Parathyroid adenoma (tissue), 2 donors: ENCODE data around the gene LRRTM4.
"Not testable (repeated sequence)": the region's sequence is repeated elsewhere in the genome, so short reads cannot be mapped to it uniquely, and the experiment has no call there.

ENCODE experiments used
- H2AFZ ChIP-seq: fragments of 300-600 bp; sonication (generic); one replicate; pipeline ENCODE4 v1.7.0; 2017; ENCODE audit warnings: antibody characterized with exemption, mild to moderate bottlenecking
- H3K27ac ChIP-seq: fragments of 300-600 bp; sonication (generic); one replicate; pipeline ENCODE4 v1.7.0; 2017
- H3K27me3 ChIP-seq: fragments of 300-600 bp; sonication (generic); one replicate; pipeline ENCODE4 v1.7.0; 2017; ENCODE audit warnings: low read length; ENCODE audit not compliant: control insufficient read depth, insufficient read depth
- H3K36me3 ChIP-seq: fragments of 300-600 bp; sonication (generic); one replicate; pipeline ENCODE4 v1.7.0; 2017; ENCODE audit warnings: low read length; ENCODE audit not compliant: control insufficient read depth, insufficient read depth
- H3K4me1 ChIP-seq: fragments of 300-600 bp; sonication (generic); one replicate; pipeline ENCODE4 v1.7.0; 2017; ENCODE audit warnings: control low read depth
- H3K4me2 ChIP-seq: fragments of 300-600 bp; sonication (generic); one replicate; pipeline ENCODE4 v1.7.0; 2017; ENCODE audit warnings: low read length
- H3K4me3 ChIP-seq: fragments of 300-600 bp; sonication (generic); one replicate; pipeline ENCODE4 v1.7.0; 2017; ENCODE audit warnings: low read depth, low read length
- H3K79me2 ChIP-seq: fragments of 300-600 bp; sonication (generic); one replicate; pipeline ENCODE4 v1.7.0; 2017; ENCODE audit warnings: control low read depth
- H3K9ac ChIP-seq: fragments of 300-600 bp; sonication (generic); one replicate; pipeline ENCODE4 v1.7.0; 2017; ENCODE audit warnings: mild to moderate bottlenecking
- H3K9me3 ChIP-seq: fragments of 300-600 bp; sonication (generic); one replicate; pipeline ENCODE4 v1.7.0; 2017; ENCODE audit warnings: low read length; ENCODE audit not compliant: control insufficient read depth
- CTCF ChIP-seq: fragments of 300-600 bp; sonication (generic); IDR thresholded peaks from one replicate; pipeline ENCODE4 v1.7.0; 2017; ENCODE audit warnings: antibody characterized with exemption, mild to moderate bottlenecking
- donor health status: primary hyperparathyroidism.

Gene LRRTM4

GRCh38 chr2:77101796-77102452, 420.3 kb downstream of the LRRTM4 start:
- no peak overlapping the region for H3K4me2 ChIP-seq
- H3K27ac ChIP-seq = no peak overlapping the region
- TF ChIP-seq CTCF = no peak
- H3K4me3 ChIP-seq = no peak overlapping the region
- no peak overlapping the region for H3K9ac ChIP-seq
- H2AFZ ChIP-seq = no peak overlapping the region
- H3K4me1 ChIP-seq = no peaks in the 10 kb centered on the region
- H3K27me3 ChIP-seq = no peaks in the 10 kb centered on the region
- H3K36me3 ChIP-seq = no peaks in the 10 kb centered on the region
- no peaks in the 10 kb centered on the region for H3K79me2 ChIP-seq
- H3K9me3 ChIP-seq = no peaks in the 10 kb centered on the region

- no peaks in the 10 kb centered on the region for H3K9me3 ChIP-seq
- no peak overlapping the region for H3K9ac ChIP-seq
- no peaks in the 10 kb centered on the region for H3K36me3 ChIP-seq
- H3K27me3 ChIP-seq = no peaks in the 10 kb centered on the region
- H3K4me3 ChIP-seq = no peak overlapping the region
- H3K27ac ChIP-seq = no peak overlapping the region
- no peak for TF ChIP-seq CTCF
- H3K4me1 ChIP-seq = no peaks in the 10 kb centered on the region
- H3K4me2 ChIP-seq = no peak overlapping the region
- no peaks in the 10 kb centered on the region for H3K79me2 ChIP-seq
- no peak overlapping the region for H2AFZ ChIP-seq
Observed at GRCh38 chr2:77099961-77100360, 422.2 kb downstream of the LRRTM4 start.

- not testable (repeated sequence) for H3K9ac ChIP-seq
Observed at GRCh38 chr2:77095525-77095924, 426.7 kb downstream of the LRRTM4 start.

GRCh38 chr2:77095096-77095495, 427.1 kb downstream of the LRRTM4 start:
- Histone ChIP-seq H3K36me3 (no peaks in the 10 kb centered on the region), H3K4me1 (no peaks in the 10 kb centered on the region)
- TF ChIP-seq CTCF = no peak

More at GRCh38 chr2:77095525-77095924, 426.7 kb downstream of the LRRTM4 start:
- H2AFZ ChIP-seq, H3K4me1 ChIP-seq, H3K4me3 ChIP-seq, H3K4me2 ChIP-seq, H3K9me3 ChIP-seq, H3K79me2 ChIP-seq, H3K36me3 ChIP-seq, H3K27ac ChIP-seq, H3K27me3 ChIP-seq: not testable (repeated sequence)

GRCh38 chr2:77088424-77088823, 433.8 kb downstream of the LRRTM4 start:
- not testable (repeated sequence) for H3K4me1 ChIP-seq, H3K27me3 ChIP-seq, H3K9ac ChIP-seq, H2AFZ ChIP-seq, H3K79me2 ChIP-seq, H3K36me3 ChIP-seq, H3K4me3 ChIP-seq, H3K27ac ChIP-seq, H3K9me3 ChIP-seq, H3K4me2 ChIP-seq

More at GRCh38 chr2:77095096-77095495, 427.1 kb downstream of the LRRTM4 start:
- Histone ChIP-seq H3K27ac (no peak overlapping the region), H3K9ac (no peak overlapping the region), H3K9me3 (no peaks in the 10 kb centered on the region), H3K79me2 (no peaks in the 10 kb centered on the region), H3K27me3 (no peaks in the 10 kb centered on the region), H3K4me2 (no peak overlapping the region), H2AFZ (no peak overlapping the region), H3K4me3 (no peak overlapping the region)

- Histone ChIP-seq H3K27me3 (no peaks in the 10 kb centered on the region), H3K79me2 (no peaks in the 10 kb centered on the region), H3K36me3 (no peaks in the 10 kb centered on the region), H3K4me1 (no peaks in the 10 kb centered on the region), H3K9me3 (no peaks in the 10 kb centered on the region), H3K9ac (no peak overlapping the region), H3K4me3 (no peak overlapping the region), H3K4me2 (no peak overlapping the region), H3K27ac (no peak overlapping the region), H2AFZ (no peak overlapping the region)
- no peak for TF ChIP-seq CTCF
Observed at GRCh38 chr2:77087987-77088414, 434.2 kb downstream of the LRRTM4 start.
